ENCODE measurements around the gene ABCD1. TPM values are rescaled to one million over a fixed set of nuclear protein-coding genes. Genes with fewer than 3 reads are reported as not detected.
"Not testable (repeated sequence)": the region's sequence is repeated elsewhere in the genome, so short reads cannot be mapped to it uniquely, and the experiment has no call there.

The ABCD1 gene
- total RNA-seq, 1 experiment from 2014 or later: 9.1 TPM

GRCh38 chrX:153690466-153690865 is 34.2 kb upstream of the ABCD1 start (continued):
- no peak for TF ChIP-seq HMGXB4 (CRISPR knock-in tag; IDR thresholded peaks at IDR 0.05)
- TF ChIP-seq TEAD4 (CRISPR knock-in tag; IDR thresholded peaks at IDR 0.05): no peak
- TF ChIP-seq OVOL2 (CRISPR knock-in tag; IDR thresholded peaks at IDR 0.05; ENCODE audit: borderline replicate concordance): no peak
- TF ChIP-seq CBFB (CRISPR knock-in tag; IDR thresholded peaks at IDR 0.05; ENCODE audit: low read depth): no peak
- no peak for TF ChIP-seq RORB (CRISPR knock-in tag; IDR thresholded peaks at IDR 0.05)
- TF ChIP-seq SP1 (CRISPR knock-in tag; conservative IDR thresholded peaks at IDR 0.05): no peak
- no peak for TF ChIP-seq JUN (CRISPR knock-in tag; IDR thresholded peaks at IDR 0.05)
- TF ChIP-seq ESRRA (CRISPR knock-in tag; IDR thresholded peaks at IDR 0.05; ENCODE audit: borderline replicate concordance): no peak
- no peak for TF ChIP-seq JAZF1 (CRISPR knock-in tag; IDR thresholded peaks at IDR 0.05)
- TF ChIP-seq RELA (CRISPR knock-in tag; IDR thresholded peaks at IDR 0.05; ENCODE audit: borderline replicate concordance): no peak

DNA sequence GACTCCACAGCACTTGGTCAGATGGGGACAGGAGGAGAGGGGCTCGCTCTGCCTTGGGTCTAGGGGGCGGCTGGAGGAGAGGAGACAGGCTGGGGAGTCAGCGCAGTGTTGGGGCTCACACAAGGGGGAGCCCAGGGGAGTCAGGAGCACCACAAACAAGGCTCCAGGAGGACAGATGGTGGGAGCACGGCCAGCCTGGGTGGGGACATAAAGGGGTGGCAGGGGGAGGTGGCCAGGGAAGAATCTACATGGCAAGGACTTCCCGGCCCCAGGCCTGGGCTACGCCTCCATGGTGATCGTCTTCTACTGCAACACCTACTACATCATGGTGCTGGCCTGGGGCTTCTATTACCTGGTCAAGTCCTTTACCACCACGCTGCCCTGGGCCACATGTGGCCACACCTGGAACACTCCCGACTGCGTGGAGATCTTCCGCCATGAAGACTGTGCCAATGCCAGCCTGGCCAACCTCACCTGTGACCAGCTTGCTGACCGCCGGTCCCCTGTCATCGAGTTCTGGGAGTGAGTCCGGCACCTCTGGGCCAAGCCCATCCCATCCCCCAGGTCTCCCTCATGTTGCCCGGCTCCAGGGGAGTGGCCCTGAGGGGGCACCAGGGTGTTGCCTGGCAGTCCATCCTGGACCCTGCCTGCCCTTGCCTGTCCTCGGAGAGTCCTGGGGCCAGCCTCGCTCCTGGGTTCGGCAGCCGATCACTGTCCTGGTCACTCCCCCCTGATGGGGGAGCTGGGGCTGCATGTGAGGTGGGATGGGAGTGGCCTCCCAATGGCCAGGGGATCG is 33.4 kb upstream of the ABCD1 start:
- CTCF ChIA-PET; H3K27ac Mint-ChIP-seq; H3K36me3 Mint-ChIP-seq; H3K4me1 Mint-ChIP-seq; POLR2A ChIA-PET; ATAC-seq; H3K27me3 Mint-ChIP-seq (ENCODE audit: low read depth); H3K9me3 Mint-ChIP-seq; H3K4me3 Mint-ChIP-seq; DNase-seq (ENCODE audit: low spot score): not testable (repeated sequence)

GRCh38 chrX:153692003-153692402 is 32.7 kb upstream of the ABCD1 start:
- DNase-seq (ENCODE audit: low spot score): no peak
- CTCF ChIA-PET: no interaction called here
- ATAC-seq: no peak
- Mint-ChIP-seq H3K4me1 (no peaks in the 10 kb centered on the region), H3K9me3 (no peaks in the 10 kb centered on the region), H3K27ac (no peak overlapping the region; the same call in 1 of the 2 replicates), H3K36me3 (0 out of 2 replicates have a peak, but pooled peaks cover 3% of the 10 kb centered on the region), H3K27me3 (ENCODE audit: low read depth) (no peaks in the 10 kb centered on the region), H3K4me3 (no peak overlapping the region)
- POLR2A ChIA-PET: interaction anchor here (0.7 kb wide), 1 partner anchor 16 kb away, joined by 3 read pairs; no protein-coding TSS in a partner anchor
- TF ChIP-seq ESRRA (CRISPR knock-in tag; IDR thresholded peaks at IDR 0.05; ENCODE audit: borderline replicate concordance) (no peak), MXD4 (CRISPR knock-in tag; IDR thresholded peaks at IDR 0.05; ENCODE audit: borderline replicate concordance) (no peak), ZBTB21 (CRISPR knock-in tag; IDR thresholded peaks at IDR 0.05; ENCODE audit: borderline replicate concordance) (no peak), GRHL2 (CRISPR knock-in tag; IDR thresholded peaks at IDR 0.05; ENCODE audit: insufficient replicate concordance, severe bottlenecking) (no peak), ATF2 (CRISPR knock-in tag; IDR thresholded peaks at IDR 0.05; ENCODE audit: borderline replicate concordance, low read depth) (no peak), MAX (CRISPR knock-in tag; IDR thresholded peaks at IDR 0.05) (no peak), CREM (CRISPR knock-in tag; IDR thresholded peaks at IDR 0.05) (no peak), KAT7 (CRISPR knock-in tag; IDR thresholded peaks at IDR 0.05; ENCODE audit: borderline replicate concordance) (no peak), NFYB (CRISPR knock-in tag; conservative IDR thresholded peaks at IDR 0.05; ENCODE audit: low read depth) (no peak), ZNF671 (CRISPR knock-in tag; IDR thresholded peaks at IDR 0.05) (no peak), SOX15 (CRISPR knock-in tag; IDR thresholded peaks at IDR 0.05) (no peak), PREB (CRISPR knock-in tag; IDR thresholded peaks at IDR 0.05; ENCODE audit: borderline replicate concordance) (no peak), TP53 (CRISPR knock-in tag; IDR thresholded peaks at IDR 0.05) (no peak), RORB (CRISPR knock-in tag; IDR thresholded peaks at IDR 0.05) (no peak), FOXP1 (CRISPR knock-in tag; IDR thresholded peaks at IDR 0.05; ENCODE audit: borderline replicate concordance) (no peak)
